Measurements from ENCODE around the gene DHX35.

Gene DHX35

DNA sequence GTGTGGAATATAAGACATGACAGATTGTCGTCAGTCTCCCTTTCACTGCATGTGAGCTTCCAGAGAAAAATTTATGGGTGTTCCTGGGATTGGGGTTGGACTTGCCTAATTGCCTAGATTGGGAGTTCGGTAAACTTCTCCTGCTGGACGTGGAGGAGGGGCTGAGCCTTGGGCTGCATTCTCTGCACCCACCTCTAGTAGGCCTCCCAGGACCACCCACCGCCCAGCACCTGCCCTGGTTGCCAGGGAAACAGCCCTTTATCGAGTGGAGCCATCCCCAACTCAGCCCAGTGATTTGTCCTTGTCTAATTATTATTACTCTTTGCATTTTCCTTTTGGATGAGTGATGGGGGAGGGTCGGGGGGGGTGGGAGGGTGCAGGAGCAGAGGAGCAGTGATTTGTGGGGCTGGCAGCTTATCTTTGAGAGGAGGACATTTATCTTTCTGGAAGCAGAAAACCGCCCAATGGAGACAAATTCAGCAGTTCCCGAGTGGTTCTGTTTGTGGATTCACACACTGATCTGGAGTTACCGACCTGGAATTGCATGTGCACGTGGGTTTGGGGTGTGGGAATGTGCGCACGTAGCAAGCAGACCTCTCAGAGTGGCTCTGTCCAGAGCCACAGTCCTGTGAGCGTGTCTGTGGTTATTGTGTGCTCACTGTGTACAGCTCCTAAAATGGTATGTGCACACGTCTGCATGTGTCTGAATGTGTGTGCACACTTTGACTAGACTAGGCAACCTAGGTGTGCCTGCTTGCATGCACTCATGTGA is 104.5 kb downstream of the DHX35 start:
- DNase-seq (ENCODE audit: low read depth in 2 of 2), result no peak

DNA sequence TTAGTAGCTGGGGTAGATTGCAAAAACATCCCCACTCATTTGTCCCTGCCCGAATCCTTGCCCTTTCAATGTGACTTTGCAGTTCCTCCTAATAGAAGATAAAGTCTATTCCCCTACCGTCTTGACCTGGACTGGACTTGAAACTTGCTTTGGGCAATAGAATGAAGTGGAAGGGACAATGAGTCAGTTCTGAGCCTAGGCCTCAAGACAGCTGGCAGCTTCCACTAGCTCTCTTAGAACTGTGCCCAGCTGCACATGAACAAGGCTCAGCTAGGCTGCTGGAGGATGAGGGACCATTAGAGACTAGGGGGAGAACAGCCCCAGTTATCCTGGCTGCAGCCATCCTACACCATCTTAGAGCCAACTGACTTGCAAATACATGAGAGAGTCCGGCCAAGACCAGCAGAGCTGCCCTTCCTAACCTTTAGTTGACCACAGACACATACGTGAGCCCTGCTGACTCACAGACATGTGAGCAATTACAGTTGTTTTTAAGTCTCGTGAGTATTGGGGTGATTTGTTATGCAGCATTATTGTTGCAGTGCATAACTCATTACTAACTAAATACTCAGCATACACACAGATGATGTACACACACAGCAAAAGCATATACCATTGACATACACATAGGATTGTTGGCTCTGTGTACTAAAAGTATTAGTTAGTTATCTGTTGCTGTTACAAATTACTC is 105.5 kb downstream of the DHX35 start:
- no peak for DNase-seq (ENCODE audit: low read depth in 2 of 2)

DNA sequence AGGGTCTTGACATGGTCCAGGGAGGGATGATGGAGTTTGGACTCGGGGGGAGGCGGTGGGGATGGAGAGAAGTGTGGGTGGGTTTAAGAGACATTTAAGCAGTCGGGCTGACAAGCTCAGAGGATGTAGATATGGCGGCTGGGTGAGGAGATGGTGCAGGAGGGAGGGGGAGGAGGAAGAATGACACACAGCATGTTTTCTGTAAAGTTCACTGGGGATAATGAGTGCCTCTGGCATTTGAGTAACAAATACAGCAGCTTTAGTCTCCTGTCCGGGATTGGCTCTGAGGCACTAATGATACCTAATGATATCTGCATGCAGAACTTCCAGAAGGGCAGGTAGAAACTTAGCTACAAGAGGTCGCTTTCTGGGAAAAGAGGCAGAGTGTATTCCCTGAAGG is 107.8 kb downstream of the DHX35 start:
- no peak for DNase-seq (ENCODE audit: low read depth in 2 of 2)

DNA sequence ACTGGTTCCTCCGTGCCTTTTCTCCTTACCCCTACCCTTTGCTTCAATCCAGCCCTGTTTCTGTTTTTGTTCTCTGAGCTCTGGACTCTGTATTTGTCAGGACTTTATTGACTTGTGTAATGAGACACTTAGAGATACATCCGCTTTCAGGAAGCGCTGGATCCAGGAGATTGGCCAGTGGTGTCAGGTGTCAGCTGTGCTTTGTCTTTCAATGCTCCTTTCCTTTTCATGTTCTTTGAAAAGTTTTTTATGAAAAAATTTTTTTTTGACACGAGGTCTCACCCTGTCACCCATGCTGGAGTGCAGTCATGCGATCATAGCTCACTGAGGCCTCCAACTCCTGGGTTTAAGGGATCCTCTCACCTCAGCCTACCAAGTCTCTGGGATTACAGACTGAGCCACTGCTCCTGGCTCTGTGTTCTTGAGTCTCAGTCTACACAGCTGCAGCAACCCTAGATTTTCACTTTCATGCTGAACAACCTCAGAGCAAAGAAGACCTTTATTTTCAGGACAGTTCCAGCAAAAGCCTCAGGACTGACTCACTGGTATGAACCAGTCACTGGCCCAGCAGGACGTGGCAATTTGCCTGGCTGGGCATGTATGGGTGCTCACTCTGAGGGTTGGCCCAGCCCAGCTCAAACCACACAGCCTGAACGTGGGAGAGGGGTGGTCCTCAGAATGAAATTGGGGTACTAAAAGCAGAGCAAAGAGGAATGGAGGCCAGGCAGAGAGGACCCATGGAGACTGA is 108.5 kb downstream of the DHX35 start:
- DNase-seq (ENCODE audit: low read depth in 2 of 2), result no peak

DNA sequence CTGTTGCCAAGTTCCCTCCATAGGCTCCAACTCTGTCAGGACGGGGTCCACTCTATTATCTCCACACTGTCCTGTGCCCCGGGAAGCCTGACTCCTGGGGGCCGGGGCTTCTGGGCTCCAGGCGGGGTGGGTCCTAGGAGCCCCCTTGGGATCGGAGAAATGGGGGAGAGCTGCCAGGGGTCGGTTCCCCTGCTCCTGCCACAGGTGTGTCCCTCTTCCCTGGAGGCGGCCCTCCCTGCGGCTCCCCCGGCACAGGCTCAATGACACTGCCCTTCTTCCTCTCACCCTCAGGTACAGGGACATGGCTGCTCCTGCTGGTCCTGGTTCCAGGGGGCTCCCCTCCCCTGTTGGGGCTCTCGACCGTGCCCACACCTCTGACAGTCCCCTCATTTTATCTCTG is 110.0 kb downstream of the DHX35 start:
- DNase-seq (ENCODE audit: low read depth in 2 of 2), result no peak

DNA sequence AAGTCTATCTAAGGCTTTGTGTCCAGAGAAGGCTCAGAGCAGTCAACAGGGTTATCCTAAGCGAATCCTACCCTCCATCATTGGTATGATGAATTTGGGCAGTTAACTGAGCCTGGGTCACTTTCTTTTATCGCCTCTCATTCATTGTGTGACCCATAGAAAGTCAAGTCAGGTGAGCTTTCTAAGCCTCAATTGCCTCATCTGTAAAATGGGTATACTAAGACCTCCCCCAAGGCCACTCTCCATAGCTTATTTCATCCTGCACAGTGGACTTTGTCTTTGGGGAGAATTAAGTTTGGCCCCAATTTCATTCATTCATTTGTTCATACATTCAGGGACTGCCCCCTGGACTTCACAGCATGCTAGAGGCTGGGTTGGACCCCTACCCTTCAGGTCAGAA is 110.5 kb downstream of the DHX35 start:
- DNase-seq (ENCODE audit: low read depth in 2 of 2), result no peak

DNA sequence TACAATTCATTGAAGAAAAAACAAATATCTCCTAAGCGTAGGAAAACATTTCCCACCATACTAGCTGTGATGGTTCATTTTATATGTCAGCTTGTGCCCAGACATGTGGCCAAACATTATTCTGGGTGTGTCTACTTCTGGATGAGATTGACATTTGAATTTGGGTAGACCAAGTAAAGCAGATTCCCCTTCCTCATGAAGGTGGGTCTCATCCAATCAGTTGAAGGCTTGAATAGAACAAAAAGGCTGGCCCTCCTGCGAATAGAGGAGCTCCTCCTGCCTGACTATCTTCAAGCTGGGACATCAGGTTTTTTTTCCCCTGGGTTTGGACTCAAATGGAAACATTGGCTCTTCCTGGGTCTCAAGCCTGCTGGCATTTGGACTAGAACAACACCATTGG is 113.6 kb downstream of the DHX35 start:
- DNase-seq (ENCODE audit: low read depth in 2 of 2), result no peak

DNA sequence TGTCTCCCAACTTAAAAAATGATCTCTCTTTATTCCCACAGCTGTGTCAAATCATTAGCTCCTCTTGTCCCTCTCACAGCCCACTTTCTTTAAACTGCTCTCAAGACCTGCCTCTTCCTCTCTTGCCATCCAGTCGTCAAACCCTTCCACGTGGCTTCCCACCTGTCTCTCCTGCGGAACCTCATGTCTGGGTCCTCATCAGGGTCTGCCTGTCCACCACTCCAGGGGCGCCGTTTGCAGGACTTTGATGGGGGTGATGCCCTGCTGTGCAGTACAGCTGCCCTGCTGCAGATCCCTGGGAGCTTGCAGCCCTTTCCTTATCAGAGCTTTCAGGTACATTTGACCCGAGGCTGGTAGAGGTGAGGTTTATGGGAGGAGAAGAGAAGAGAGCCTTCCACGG is 114.8 kb downstream of the DHX35 start:
- DNase-seq (ENCODE audit: low read depth in 2 of 2), result no peak

DNA sequence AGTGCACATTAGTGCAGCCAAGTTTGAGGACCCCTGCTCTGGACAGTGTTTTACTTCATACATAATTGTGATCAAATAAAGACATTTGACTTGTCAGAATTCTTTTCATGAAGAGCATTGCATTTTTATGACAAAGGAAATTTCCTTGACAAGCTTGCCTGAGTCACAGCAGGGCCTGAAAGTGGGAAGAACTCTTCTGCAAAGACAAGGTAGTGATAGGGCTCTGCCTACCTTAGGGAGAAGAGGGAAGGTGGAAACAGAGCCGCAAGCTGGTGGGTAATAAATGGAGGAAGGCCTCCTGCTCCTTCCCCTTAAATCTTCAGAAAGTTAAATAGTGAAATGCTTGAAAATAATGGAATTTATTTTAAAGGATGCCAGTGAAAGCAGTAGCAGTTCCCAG is 118.2 kb downstream of the DHX35 start:
- DNase-seq (ENCODE audit: low read depth in 2 of 2), result no peak

DNA sequence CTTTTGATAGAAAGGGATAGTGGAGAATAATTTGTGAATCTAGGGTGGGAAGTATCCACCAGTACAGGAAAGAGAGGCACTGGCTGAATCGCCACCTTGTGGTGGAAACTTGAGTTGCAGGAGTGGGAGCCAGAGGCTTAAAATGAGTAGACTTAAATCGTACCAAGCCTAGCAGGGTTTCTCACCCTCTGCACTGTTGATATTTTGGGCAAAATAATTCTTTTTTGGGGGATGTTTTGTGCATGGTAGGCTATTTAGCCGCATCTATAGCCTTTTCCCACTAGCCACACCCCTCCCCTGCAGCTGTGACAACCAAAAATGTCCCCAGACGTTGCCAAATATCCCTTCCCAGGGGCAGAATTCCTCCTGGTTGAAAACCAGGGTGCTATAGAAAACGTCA is 119.1 kb downstream of the DHX35 start:
- DNase-seq (ENCODE audit: low read depth in 2 of 2), result peak; percentile 51 to 79

DNA sequence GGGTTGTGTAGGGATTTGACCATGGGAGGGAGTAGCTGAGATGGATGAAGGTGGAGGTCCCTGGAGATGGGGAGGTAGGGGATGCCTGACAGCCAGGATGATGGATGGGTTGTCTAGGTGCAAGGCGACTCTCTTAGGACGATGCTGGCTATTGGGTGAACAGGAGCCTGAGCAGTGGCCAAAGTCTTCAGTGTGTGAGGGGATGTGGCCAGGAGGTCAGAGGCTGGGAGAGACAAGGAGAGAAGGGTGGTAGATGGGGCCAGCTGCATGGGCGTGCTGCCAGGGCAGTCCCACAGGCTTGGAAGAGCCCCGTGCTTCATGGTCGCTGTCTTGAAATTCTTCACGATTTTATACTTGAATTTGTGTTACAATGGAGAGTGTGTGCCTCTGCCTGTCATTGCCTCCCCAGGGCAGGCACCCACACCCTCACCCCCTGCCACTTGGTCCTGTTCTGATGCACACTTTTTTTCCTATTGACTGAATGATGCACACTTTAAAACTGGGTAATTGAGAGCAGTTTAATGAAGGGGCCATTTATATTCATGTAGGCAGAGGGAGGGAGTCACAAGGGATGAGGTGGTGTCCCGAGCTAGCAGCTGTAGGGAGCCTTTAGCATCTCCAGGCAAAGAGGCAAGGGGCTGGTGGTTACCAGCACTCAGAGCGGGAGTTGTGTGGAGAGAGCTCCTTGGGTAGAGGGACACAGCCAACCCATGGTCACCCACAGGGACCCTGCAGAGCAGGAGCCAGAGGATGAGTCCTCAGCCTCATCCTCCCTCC is 120.7 kb downstream of the DHX35 start:
- DNase-seq (ENCODE audit: low read depth in 2 of 2), result no peak

DNA sequence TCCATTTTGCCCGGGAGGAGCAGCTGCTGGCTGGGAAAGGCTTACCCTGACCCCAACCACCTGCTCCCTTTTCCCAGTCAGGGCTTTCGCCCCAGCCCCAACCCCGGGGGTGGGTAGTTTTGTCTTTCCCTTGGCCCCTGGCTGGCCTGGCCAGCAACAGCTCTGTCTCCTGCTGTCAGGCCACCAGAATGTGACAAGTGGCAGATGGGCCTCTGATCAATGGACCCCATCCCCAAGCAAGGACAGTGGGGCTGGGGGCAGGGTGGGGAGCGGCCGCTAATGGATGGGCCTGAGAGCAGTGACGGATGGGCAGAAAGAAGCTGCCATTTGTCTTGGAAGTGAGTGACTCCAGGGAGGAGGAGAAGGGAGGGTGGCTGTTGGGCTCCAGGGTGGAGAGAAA is 121.6 kb downstream of the DHX35 start:
- DNase-seq (ENCODE audit: low read depth in 2 of 2), result no peak

DNA sequence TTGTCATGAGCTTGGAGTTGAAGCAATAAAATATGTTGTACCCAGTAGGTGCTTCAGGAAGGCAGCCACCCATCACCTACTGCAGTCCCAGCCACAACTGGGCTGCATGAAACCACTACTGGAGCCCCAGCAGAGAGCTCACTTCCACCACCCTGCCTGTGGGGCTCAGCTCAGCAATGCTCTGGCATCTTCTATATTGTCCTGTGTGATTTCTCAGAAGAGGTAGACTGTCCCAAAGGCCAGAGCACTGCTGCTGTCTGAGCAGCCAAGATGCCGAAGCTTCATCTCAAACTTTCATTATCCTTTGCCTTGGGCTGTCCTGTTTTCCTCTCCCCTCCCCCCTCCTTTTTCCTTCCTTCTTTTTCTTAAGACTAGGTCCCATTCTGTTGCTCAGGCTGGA is 126.9 kb downstream of the DHX35 start:
- DNase-seq (ENCODE audit: low read depth in 2 of 2), result no peak
